K562 (cell line): ENCODE measurements around the gene PRPSAP1. TPM values are rescaled to one million over a fixed set of nuclear protein-coding genes. Genes with fewer than 3 reads are reported as not detected.

ENCODE experiments used
- ARHGAP35 ChIP-seq: fragments of 450-650 bp; IDR thresholded peaks from 2 replicates; pipeline ENCODE4 v1.6.1; 2018; ENCODE audit not compliant: partially characterized antibody
- KAT2B ChIP-seq: IDR thresholded peaks from one replicate; pipeline ENCODE4 v1.6.1; 2012; ENCODE audit warnings: low read depth, mild to moderate bottlenecking, control low read depth, inconsistent platforms, low read length, moderate library complexity
- U2AF1 ChIP-seq: fragments of 200-400 bp; formaldehyde crosslinking; optimal IDR thresholded peaks from 2 replicates; pipeline ENCODE3; 2017; ENCODE audit warnings: mild to moderate bottlenecking, low read depth, low read length, moderate library complexity
- ZNF24 ChIP-seq: fragments of 450-650 bp; IDR thresholded peaks from 2 replicates; pipeline ENCODE4 v1.6.1; 2016
- ZNF316 ChIP-seq: fragments of 450-650 bp; IDR thresholded peaks from 2 replicates; pipeline ENCODE4 v1.6.1; 2016
- polyA plus RNA-seq, 8 experiments: library from polyadenylated mRNA; depleted of rRNA in 4 of 8; stranded (reverse) in 5 of 8; unstranded in 3 of 8; fragments of >200 nt; fragmentation: Nextera tagmentation in 2 of 8; fragmentation: Illumina TruSeq in 1 of 8; extraction: Ambion mirVana in 2 of 8; extraction: Trizol in 1 of 8; gene quantifications; 2 replicates each; pipeline versions ENCODE4 v1.2.1 to v1.2.3, GENCODE V29; 2011 to 2014; ENCODE audit warnings: inconsistent platforms in 1 of 8, missing spikeins in 1 of 8
- total RNA-seq, 7 experiments: library from RNA; depleted of rRNA in 6 of 7; stranded (reverse); fragments of >200 nt in 6 of 7; fragmentation: Illumina TruSeq in 2 of 7; extraction: Trizol in 2 of 7; gene quantifications; 2 replicates each; pipeline versions ENCODE4 v1.2.1 to v1.2.3, GENCODE V29; 2011 to 2021; ENCODE audit warnings: low replicate concordance in 1 of 7
- TF ChIP-seq, protein P1 (sequence below), 2 experiments: fragments of 450-650 bp; IDR thresholded peaks; 2 replicates each; pipeline ENCODE4 v1.6.1; 2016
- TF ChIP-seq, protein P2 (sequence below): fragments of 450-650 bp; IDR thresholded peaks from 2 replicates; pipeline ENCODE4 v1.6.1; 2016; ENCODE audit warnings: missing biosample characterization, missing genetic modification characterization
- TF ChIP-seq, protein P3 (sequence below): sonication (generic); formaldehyde crosslinking; IDR thresholded peaks from 2 replicates; pipeline ENCODE4 v1.8.0; 2022; ENCODE audit warnings: mild to moderate bottlenecking, low read depth, missing genetic modification reagents

The PRPSAP1 gene
- total and polyA plus RNA-seq, 9 of the 15 experiments (the other 6 are each of a cell fraction or from before 2014, with no cell fraction given), result 21.9 to 77.1 (median 40.8) TPM

DNA sequence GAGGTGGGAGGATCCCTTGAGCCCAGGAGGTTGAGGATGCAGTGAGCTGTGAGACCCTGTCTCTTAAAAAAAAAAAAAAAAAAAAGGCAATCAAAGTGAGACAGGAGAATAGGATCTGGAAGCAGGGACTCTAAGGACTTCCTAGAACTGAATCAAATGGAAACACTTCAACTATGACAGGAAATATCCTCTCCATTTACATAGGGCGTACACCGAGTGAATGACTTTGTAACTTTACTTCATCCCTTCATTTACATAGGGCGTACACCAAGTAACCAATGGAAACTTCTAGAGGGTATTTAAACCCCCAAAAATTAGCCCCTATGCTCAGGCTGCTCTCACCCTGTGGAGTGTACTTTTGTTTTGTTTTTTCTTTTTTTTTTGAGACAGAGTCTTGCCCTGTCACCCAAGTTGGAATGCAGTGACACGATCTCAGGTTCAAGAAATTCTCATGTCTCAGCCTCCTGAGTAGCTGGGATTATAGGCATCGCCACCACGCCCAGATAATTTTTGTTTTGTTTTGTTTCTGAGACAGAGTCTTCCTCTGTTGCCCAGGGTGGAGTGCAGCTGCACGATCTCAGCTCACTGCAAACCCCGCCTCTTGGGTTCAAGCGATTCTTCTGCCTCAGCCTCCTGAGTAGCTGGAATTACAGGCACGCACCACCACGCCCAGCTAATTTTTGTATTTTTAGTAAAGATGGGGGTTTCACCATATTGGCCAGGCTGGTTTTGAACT is 9.6 kb upstream of the PRPSAP1 start (continued):
- TF ChIP-seq, protein P1, sequence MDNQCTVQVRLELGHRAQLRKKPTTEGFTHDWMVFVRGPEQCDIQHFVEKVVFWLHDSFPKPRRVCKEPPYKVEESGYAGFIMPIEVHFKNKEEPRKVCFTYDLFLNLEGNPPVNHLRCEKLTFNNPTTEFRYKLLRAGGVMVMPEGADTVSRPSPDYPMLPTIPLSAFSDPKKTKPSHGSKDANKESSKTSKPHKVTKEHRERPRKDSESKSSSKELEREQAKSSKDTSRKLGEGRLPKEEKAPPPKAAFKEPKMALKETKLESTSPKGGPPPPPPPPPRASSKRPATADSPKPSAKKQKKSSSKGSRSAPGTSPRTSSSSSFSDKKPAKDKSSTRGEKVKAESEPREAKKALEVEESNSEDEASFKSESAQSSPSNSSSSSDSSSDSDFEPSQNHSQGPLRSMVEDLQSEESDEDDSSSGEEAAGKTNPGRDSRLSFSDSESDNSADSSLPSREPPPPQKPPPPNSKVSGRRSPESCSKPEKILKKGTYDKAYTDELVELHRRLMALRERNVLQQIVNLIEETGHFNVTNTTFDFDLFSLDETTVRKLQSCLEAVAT (IDR thresholded peaks at IDR 0.05), result peak in 1 of 2 experiments; percentile 57; a peak in 1 of 4 replicates
- TF ChIP-seq, protein P2, sequence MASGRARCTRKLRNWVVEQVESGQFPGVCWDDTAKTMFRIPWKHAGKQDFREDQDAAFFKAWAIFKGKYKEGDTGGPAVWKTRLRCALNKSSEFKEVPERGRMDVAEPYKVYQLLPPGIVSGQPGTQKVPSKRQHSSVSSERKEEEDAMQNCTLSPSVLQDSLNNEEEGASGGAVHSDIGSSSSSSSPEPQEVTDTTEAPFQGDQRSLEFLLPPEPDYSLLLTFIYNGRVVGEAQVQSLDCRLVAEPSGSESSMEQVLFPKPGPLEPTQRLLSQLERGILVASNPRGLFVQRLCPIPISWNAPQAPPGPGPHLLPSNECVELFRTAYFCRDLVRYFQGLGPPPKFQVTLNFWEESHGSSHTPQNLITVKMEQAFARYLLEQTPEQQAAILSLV (tag), result no peak
- TF ChIP-seq ZNF24, result no peak
- no peak for TF ChIP-seq ARHGAP35
- no peak for TF ChIP-seq U2AF1
- peak; percentile 48 for TF ChIP-seq ZNF316
- no peak for TF ChIP-seq KAT2B
- TF ChIP-seq, protein P3, sequence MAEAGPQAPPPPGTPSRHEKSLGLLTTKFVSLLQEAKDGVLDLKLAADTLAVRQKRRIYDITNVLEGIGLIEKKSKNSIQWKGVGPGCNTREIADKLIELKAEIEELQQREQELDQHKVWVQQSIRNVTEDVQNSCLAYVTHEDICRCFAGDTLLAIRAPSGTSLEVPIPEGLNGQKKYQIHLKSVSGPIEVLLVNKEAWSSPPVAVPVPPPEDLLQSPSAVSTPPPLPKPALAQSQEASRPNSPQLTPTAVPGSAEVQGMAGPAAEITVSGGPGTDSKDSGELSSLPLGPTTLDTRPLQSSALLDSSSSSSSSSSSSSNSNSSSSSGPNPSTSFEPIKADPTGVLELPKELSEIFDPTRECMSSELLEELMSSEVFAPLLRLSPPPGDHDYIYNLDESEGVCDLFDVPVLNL (CRISPR knock-in tag), result no peak
